GM21576 (cell line): ENCODE data around the gene FAM149A.

Source experiments
- ATAC-seq: cut with Tn5 transposase; IDR thresholded peaks from one replicate; pipeline ENCODE4 v1.9.1; 2021; ENCODE audit warnings: mild to moderate bottlenecking, moderate library complexity; ENCODE audit not compliant: unreplicated experiment

FAM149A gene

GRCh38 chr4:186104114-186104889 lies at the start of gene FAM149A:
TSS of gene FAM149A (plus strand) at chr4:186104704.
- ATAC-seq = peak; percentile 81

GRCh38 chr4:186058253-186058979 lies 46.1 kb upstream of the FAM149A start:
- peak; percentile 100 for ATAC-seq

GRCh38 chr4:186058980-186059316 lies 45.6 kb upstream of the FAM149A start:
- ATAC-seq = no peak

GRCh38 chr4:186061921-186062320 lies 42.6 kb upstream of the FAM149A start:
- ATAC-seq = no peak

- ATAC-seq = peak; percentile 97
Observed at GRCh38 chr4:186067757-186068385, 36.6 kb upstream of the FAM149A start.

- ATAC-seq = no peak
Observed at GRCh38 chr4:186068581-186069348, 35.7 kb upstream of the FAM149A start, which contains the start of gene TLR3. TSS of gene TLR3 (plus strand) at chr4:186069156. CDS start at chr4:186076620, 7,464 bp downstream.

- ATAC-seq = no peak
Observed at GRCh38 chr4:186069729-186070128, 34.8 kb upstream of the FAM149A start.

- no peak for ATAC-seq
Observed at GRCh38 chr4:186072516-186072915, 32.0 kb upstream of the FAM149A start.

GRCh38 chr4:186074189-186074588 lies 30.3 kb upstream of the FAM149A start:
- ATAC-seq = no peak

GRCh38 chr4:186078981-186079638 lies 25.4 kb upstream of the FAM149A start:
- no peak for ATAC-seq

- ATAC-seq = no peak
Observed at GRCh38 chr4:186079694-186080093, 24.8 kb upstream of the FAM149A start.

- no peak for ATAC-seq
Observed at GRCh38 chr4:186081202-186081807, 23.2 kb upstream of the FAM149A start.

GRCh38 chr4:186082221-186082620 lies 22.3 kb upstream of the FAM149A start:
- no peak for ATAC-seq

- no peak for ATAC-seq
Observed at GRCh38 chr4:186088523-186088922, 16.0 kb upstream of the FAM149A start.

- no peak for ATAC-seq
Observed at GRCh38 chr4:186092296-186092695, 12.2 kb upstream of the FAM149A start.

- no peak for ATAC-seq
Observed at GRCh38 chr4:186095406-186095805, 9.1 kb upstream of the FAM149A start.

GRCh38 chr4:186096681-186097165 lies 7.8 kb upstream of the FAM149A start:
- ATAC-seq = no peak

GRCh38 chr4:186097386-186097785 lies 7.1 kb upstream of the FAM149A start:
- no peak for ATAC-seq

- ATAC-seq = no peak
Observed at GRCh38 chr4:186102931-186103330, 1.6 kb upstream of the FAM149A start.
